Common myeloid progenitor, CD34-positive (primary cell): ENCODE measurements around the gene SPRR2E.
A peak's percentile ranks its signal among the peaks of the same experiment; 100 is the strongest.
"Not testable (repeated sequence)": the region's sequence is repeated elsewhere in the genome, so short reads cannot be mapped to it uniquely, and the experiment has no call there.

Source experiments
- CTCF ChIA-PET: fragments of 350-600 bp; sonication (Branson Sonifier 250); formaldehyde crosslinking; loops from one replicate; lab custom pipeline; 2021; ENCODE audit warnings: antibody characterized with exemption; lab: Charles Lee
- POLR2A ChIA-PET: fragments of 350-600 bp; sonication (Branson Sonifier 250); formaldehyde crosslinking; loops from one replicate; lab custom pipeline; 2021; ENCODE audit warnings: antibody characterized with exemption; lab: Charles Lee
- DNase-seq, 3 donors: peaks; one replicate each; pipeline versions ENCODE4 v3.0.0 to v3.0.0-alpha.2; 2013
- H3K27ac ChIP-seq, 2 experiments: 1 replicate in 1 of 2; 2 replicates in 1 of 2; pipeline ENCODE4 v1.7.0; 2013; ENCODE audit warnings: inconsistent platforms in 2 of 2, low read length in 2 of 2, mild to moderate bottlenecking in 2 of 2, low read depth in 1 of 2, moderate library complexity in 1 of 2; ENCODE audit not compliant: severe bottlenecking in 2 of 2, insufficient read depth in 1 of 2, poor library complexity in 1 of 2
- H3K27me3 ChIP-seq, 5 experiments: replicated peaks in 2 of 5; 1 replicate in 3 of 5; 2 replicates in 2 of 5; pipeline versions ENCODE4 v1.6.1 to v1.7.0; 2013; ENCODE audit warnings: low read length in 4 of 5, mild to moderate bottlenecking in 2 of 5, moderate library complexity in 2 of 5, inconsistent platforms in 1 of 5; ENCODE audit not compliant: insufficient read depth in 5 of 5, control insufficient read depth in 4 of 5
- H3K36me3 ChIP-seq, 4 experiments: 1 replicate in 2 of 4; 2 replicates in 2 of 4; pipeline versions ENCODE4 v1.6.1 to v1.7.0; 2013; ENCODE audit warnings: low read length in 3 of 4, control low read depth in 1 of 4, mild to moderate bottlenecking in 1 of 4; ENCODE audit not compliant: control insufficient read depth in 4 of 4, insufficient read depth in 4 of 4
- H3K4me1 ChIP-seq, 4 experiments: 1 replicate in 3 of 4; 2 replicates in 1 of 4; pipeline versions ENCODE4 v1.6.1 to v1.7.1; 2013; ENCODE audit warnings: low read length in 3 of 4, mild to moderate bottlenecking in 3 of 4, control low read depth in 1 of 4, inconsistent platforms in 1 of 4, moderate library complexity in 1 of 4; ENCODE audit not compliant: control insufficient read depth in 4 of 4, insufficient read depth in 4 of 4; ENCODE audit errors: control extremely low read depth in 1 of 4
- H3K4me3 ChIP-seq, 7 experiments: 1 replicate in 4 of 7; 2 replicates in 3 of 7; pipeline versions ENCODE4 v1.5.1 to v1.7.0; 2013; ENCODE audit warnings: mild to moderate bottlenecking in 7 of 7, low read length in 6 of 7, moderate library complexity in 6 of 7, inconsistent platforms in 2 of 7, low read depth in 2 of 7, control low read depth in 1 of 7; ENCODE audit not compliant: insufficient read depth in 4 of 7, control insufficient read depth in 1 of 7; ENCODE audit errors: extremely low read depth in 1 of 7
- H3K9me3 ChIP-seq, 5 experiments: 1 replicate in 4 of 5; 2 replicates in 1 of 5; pipeline versions ENCODE4 v1.6.1 to v1.7.1; 2013; ENCODE audit warnings: low read length in 4 of 5, mild to moderate bottlenecking in 2 of 5, inconsistent platforms in 1 of 5, low read depth in 1 of 5, moderate library complexity in 1 of 5; ENCODE audit not compliant: control insufficient read depth in 4 of 5, insufficient read depth in 2 of 5; ENCODE audit errors: control extremely low read depth in 1 of 5
- WGBS: methylation state at CpG from one replicate; pipeline ENCODE4 v1.1.5; 2013; ENCODE audit not compliant: insufficient coverage; 5-methylcytosine and 5-hydroxymethylcytosine counted together

Gene SPRR2E

GRCh38 chr1:153125536-153125935 is 31.2 kb upstream of the SPRR2E start:
- H3K4me1 ChIP-seq, result no peaks in the 10 kb centered on the region
- H3K9me3 ChIP-seq, result peaks cover 0 to 6% (median 1%) of the 10 kb centered on the region in 5 experiments
- H3K4me3 ChIP-seq, result no peak overlapping the region
- CTCF ChIA-PET, result interaction anchor here (0.6 kb wide), 1 partner anchor 59 kb away, joined by 3 read pairs; no protein-coding TSS in a partner anchor
- WGBS, result 100% methylated on average over 1 of the region's 1 CpG
- no peak for DNase-seq
- POLR2A ChIA-PET, result no interaction called here
- H3K27ac ChIP-seq, result no peak overlapping the region
- H3K27me3 ChIP-seq, result peaks cover 0 to 4% (median 2%) of the 10 kb centered on the region in 5 experiments
- H3K36me3 ChIP-seq, result no peaks in the 10 kb centered on the region

GRCh38 chr1:153123793-153124192 is 29.5 kb upstream of the SPRR2E start:
- H3K27me3 ChIP-seq, H3K27ac ChIP-seq, H3K9me3 ChIP-seq, POLR2A ChIA-PET, H3K4me1 ChIP-seq, H3K4me3 ChIP-seq, H3K36me3 ChIP-seq, DNase-seq, CTCF ChIA-PET: not testable (repeated sequence)
- whole genome bisulfite sequencing, result 96% methylated on average over 5 of the region's 8 CpGs

DNA sequence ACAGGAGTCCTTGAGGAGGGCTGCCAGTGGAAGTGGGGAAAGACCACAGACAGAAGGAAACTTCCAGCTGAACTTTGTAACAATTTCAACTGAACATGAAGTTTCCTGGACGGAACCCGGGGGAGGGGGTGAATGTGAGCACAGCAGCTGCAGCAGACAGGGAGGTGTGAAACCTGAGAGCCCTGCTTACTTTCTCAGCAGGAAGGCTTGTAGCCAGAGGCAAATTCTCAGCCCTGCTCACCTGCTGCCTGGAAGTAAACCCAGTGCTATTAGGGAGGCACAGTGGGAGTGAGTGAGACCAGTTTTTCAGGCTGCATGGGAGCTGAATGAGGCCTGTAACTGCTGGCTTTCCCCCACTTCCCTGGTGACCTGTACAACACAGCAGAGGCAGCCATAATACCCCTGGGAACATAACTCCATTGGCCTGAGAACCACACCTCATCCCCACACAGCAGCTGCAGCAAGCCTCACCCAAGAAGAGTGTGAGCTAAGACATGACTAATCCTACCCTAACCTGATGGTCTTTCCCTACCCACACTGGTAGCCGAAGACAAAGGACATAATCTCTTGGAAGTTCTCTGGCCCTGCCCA is 28.6 kb upstream of the SPRR2E start:
- ChIA-PET POLR2A (no interaction called here), CTCF (no interaction called here)
- Histone ChIP-seq H3K27ac (no peak overlapping the region), H3K36me3 (no peaks in the 10 kb centered on the region), H3K9me3 (peaks cover 0 to 6% (median 1%) of the 10 kb centered on the region in 5 experiments), H3K27me3 (peaks cover 0 to 3% (median 0%) of the 10 kb centered on the region in 5 experiments), H3K4me1 (no peaks in the 10 kb centered on the region), H3K4me3 (no peak overlapping the region)
- DNase-seq, result no peak
- WGBS, result 83% methylated on average over 3 of the region's 3 CpGs

DNA sequence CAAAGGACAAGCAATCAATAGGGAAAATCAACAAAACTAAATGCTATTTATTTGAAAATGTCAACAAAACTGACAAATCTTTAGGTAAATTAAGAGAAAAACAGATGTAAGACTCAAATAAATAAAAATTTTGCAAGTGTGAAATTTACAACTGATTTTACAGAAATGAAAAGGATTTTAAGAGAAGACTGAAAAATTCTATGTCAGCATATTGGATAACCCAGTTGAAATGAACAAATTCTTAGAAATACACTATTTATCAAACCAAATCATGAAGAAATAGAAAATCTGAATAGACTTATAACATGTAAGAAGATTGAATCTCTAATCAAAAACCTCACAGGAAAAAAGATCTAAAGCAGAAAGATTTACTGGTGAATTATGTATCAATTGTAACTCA is 26.6 kb upstream of the SPRR2E start:
- Histone ChIP-seq H3K36me3 (no peaks in the 10 kb centered on the region), H3K4me1 (no peaks in the 10 kb centered on the region), H3K27ac (no peak overlapping the region), H3K27me3 (peaks cover 0 to 3% (median 0%) of the 10 kb centered on the region in 5 experiments), H3K9me3 (peaks cover 0 to 6% (median 1%) of the 10 kb centered on the region in 5 experiments), H3K4me3 (no peak overlapping the region)
- CTCF ChIA-PET, result no interaction called here
- no peak for DNase-seq
- POLR2A ChIA-PET, result no interaction called here

- DNase-seq, result no peak
- Histone ChIP-seq H3K36me3 (no peaks in the 10 kb centered on the region), H3K9me3 (peaks cover 0 to 1% (median 0%) of the 10 kb centered on the region in 5 experiments), H3K27ac (no peak overlapping the region), H3K4me3 (no peak overlapping the region), H3K4me1 (no peaks in the 10 kb centered on the region), H3K27me3 (peaks cover 0 to 3% (median 0%) of the 10 kb centered on the region in 5 experiments)
- ChIA-PET CTCF (no interaction called here), POLR2A (no interaction called here)
- WGBS, result 100% methylated on average over 2 of the region's 3 CpGs
These were observed 25.2 kb upstream of the SPRR2E start for GRCh38 chr1:153119491-153119971.

DNA sequence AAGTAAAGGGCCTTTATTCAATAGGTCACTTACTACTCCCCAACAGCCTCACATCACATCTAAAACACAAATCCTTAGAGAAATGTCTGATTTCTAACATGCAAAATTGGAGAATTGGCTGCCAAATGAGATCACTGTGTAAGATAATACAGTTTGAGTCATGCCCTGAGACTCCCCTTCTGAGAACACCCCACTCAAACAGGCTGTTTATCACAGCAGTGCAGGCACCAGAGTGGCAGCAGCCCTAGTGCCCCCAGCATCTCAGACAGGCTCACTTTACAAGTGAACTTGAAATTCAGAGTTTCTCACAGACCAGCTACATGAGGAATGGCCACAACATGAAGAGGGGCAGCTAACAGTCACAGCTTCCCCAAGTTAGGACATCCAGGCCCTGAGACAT is 20.9 kb upstream of the SPRR2E start:
- DNase-seq, result peak in 1 of 3 donors; percentile 0
- POLR2A ChIA-PET, H3K4me3 ChIP-seq, H3K9me3 ChIP-seq, CTCF ChIA-PET, H3K27ac ChIP-seq, H3K27me3 ChIP-seq, H3K36me3 ChIP-seq, H3K4me1 ChIP-seq: not testable (repeated sequence)

GRCh38 chr1:153113416-153113815 is 19.1 kb upstream of the SPRR2E start, which contains the start of gene SPRR2F:
Gene SPRR2F, minus strand, starts transcription at chr1:153113516. Its CDS starts 783 bp downstream, at chr1:153112733.
- no peak for DNase-seq
- H3K36me3 ChIP-seq, result no peaks in the 10 kb centered on the region
- no peaks in the 10 kb centered on the region for H3K9me3 ChIP-seq
- CTCF ChIA-PET, result no interaction called here
- POLR2A ChIA-PET, result no interaction called here
- H3K4me1 ChIP-seq, result no peaks in the 10 kb centered on the region
- no peak within 1 kb of the TSS for H3K4me3 ChIP-seq
- 92% methylated on average over 3 of the region's 3 CpGs for WGBS
- no peak within 1 kb of the TSS for H3K27ac ChIP-seq
- peaks cover 0 to 3% (median 0%) of the 10 kb centered on the region in 5 experiments for H3K27me3 ChIP-seq
